ENCODE measurements around the gene TMIGD3. TPM values are rescaled to one million over a fixed set of nuclear protein-coding genes. Genes with fewer than 3 reads are reported as not detected.
A peak's percentile ranks its signal among the peaks of the same experiment; 100 is the strongest.

The TMIGD3 gene
- total RNA-seq, 1 experiment from 2014 or later = not detected

- CTCF ChIA-PET = interaction anchor here (0.6 to 1.3 kb wide), 4 partner anchors 32 to 475 kb away, joined by 3 to 4 read pairs (median 3); no protein-coding TSS in a partner anchor
- Mint-ChIP-seq H3K9me3 (ENCODE audit: unreplicated experiment) (no peaks in the 10 kb centered on the region), H3K27ac (ENCODE audit: low read depth, unreplicated experiment) (no peak overlapping the region), H3K36me3 (ENCODE audit: insufficient read depth, unreplicated experiment) (peaks cover 52% of the 10 kb centered on the region), H3K4me1 (ENCODE audit: insufficient read depth, unreplicated experiment) (peaks cover 24% of the 10 kb centered on the region), H3K4me3 (ENCODE audit: unreplicated experiment) (no peak overlapping the region), H3K27me3 (ENCODE audit: insufficient read depth, unreplicated experiment) (no peaks in the 10 kb centered on the region)
- no TSS peak for BruUV-seq (replicated peaks)
- intact Hi-C loops (cut with micrococcal nuclease) = no loop called here
- no peak for TF ChIP-seq CTCF (IDR thresholded peaks at IDR 0.05; ENCODE audit: unreplicated experiment)
- DNase-seq (ENCODE audit: unreplicated experiment) = no peak
- POLR2A ChIA-PET = interaction anchor here (0.6 kb wide), 2 partner anchors 250 to 381 kb away, joined by 3 read pairs; no protein-coding TSS in a partner anchor
Observed at GRCh38 chr1:111453706-111454105, 49.7 kb downstream of the TMIGD3 start.

DNA sequence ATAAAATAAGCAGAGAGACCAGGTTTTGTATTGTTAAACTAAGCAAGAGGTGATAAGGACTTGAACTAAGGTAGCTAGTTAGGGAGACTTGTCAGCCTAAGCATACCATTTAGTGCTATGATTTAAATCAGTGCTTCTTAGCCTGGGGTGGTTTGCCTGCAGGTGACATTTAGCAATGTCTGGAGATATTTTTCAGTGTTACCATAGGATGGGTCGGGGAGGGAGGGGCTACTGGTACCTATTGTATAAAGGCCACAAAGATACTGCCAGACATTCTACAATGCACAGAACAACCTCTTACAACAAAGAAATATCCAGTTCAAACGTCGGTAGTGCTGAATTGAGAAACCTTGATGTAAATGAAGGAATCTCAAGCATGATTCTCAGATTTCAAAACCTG is 50.9 kb downstream of the TMIGD3 start:
- intact Hi-C loops (cut with micrococcal nuclease) = no loop called here
- no peak for DNase-seq (ENCODE audit: unreplicated experiment)
- Mint-ChIP-seq H3K27me3 (ENCODE audit: insufficient read depth, unreplicated experiment) (no peaks in the 10 kb centered on the region), H3K4me1 (ENCODE audit: insufficient read depth, unreplicated experiment) (peaks cover 27% of the 10 kb centered on the region), H3K9me3 (ENCODE audit: unreplicated experiment) (no peaks in the 10 kb centered on the region), H3K27ac (ENCODE audit: low read depth, unreplicated experiment) (no peak overlapping the region), H3K4me3 (ENCODE audit: unreplicated experiment) (no peak overlapping the region), H3K36me3 (ENCODE audit: insufficient read depth, unreplicated experiment) (peaks cover 41% of the 10 kb centered on the region)
- ChIA-PET POLR2A (no interaction called here), CTCF (interaction anchor here (0.6 to 1.3 kb wide), 6 partner anchors 12 to 322 kb away, joined by 3 to 5 read pairs (median 3); no protein-coding TSS in a partner anchor)
- no peak for TF ChIP-seq CTCF (IDR thresholded peaks at IDR 0.05; ENCODE audit: unreplicated experiment)
- no TSS peak for BruUV-seq (replicated peaks)

- peak overlapping the region; percentile 97 for H3K4me3 Mint-ChIP-seq (ENCODE audit: unreplicated experiment)
Observed at GRCh38 chr1:111450185-111450584, 53.2 kb downstream of the TMIGD3 start.

GRCh38 chr1:111449703-111450017 is 53.8 kb downstream of the TMIGD3 start:
- peaks cover 33% of the 10 kb centered on the region for H3K36me3 Mint-ChIP-seq (ENCODE audit: insufficient read depth, unreplicated experiment)
- no peak for DNase-seq (ENCODE audit: unreplicated experiment)
- POLR2A ChIA-PET = interaction anchor here (1.2 to 2.8 kb wide), 8 partner anchors 10 to 309 kb away, joined by 3 to 22 read pairs (median 6); partner anchors contain the start of genes CEPT1, DRAM2, INKA2 and RAP1A

More at GRCh38 chr1:111450185-111450584, 53.2 kb downstream of the TMIGD3 start:
- H3K36me3 Mint-ChIP-seq (ENCODE audit: insufficient read depth, unreplicated experiment) = peaks cover 33% of the 10 kb centered on the region
- H3K27me3 Mint-ChIP-seq (ENCODE audit: insufficient read depth, unreplicated experiment) = no peaks in the 10 kb centered on the region
- CTCF ChIA-PET = interaction anchor here (0.6 to 1.0 kb wide), 3 partner anchors 49 to 229 kb away, joined by 3 to 4 read pairs (median 3); no protein-coding TSS in a partner anchor
- POLR2A ChIA-PET = interaction anchor here (0.6 to 2.6 kb wide), 6 partner anchors 10 to 310 kb away, joined by 3 to 9 read pairs (median 4); partner anchors contain the start of genes CEPT1, DRAM2 and RAP1A
- peaks cover 44% of the 10 kb centered on the region for H3K4me1 Mint-ChIP-seq (ENCODE audit: insufficient read depth, unreplicated experiment)
- no peak for DNase-seq (ENCODE audit: unreplicated experiment)
- intact Hi-C loops (cut with micrococcal nuclease) = no loop called here
- BruUV-seq (replicated peaks) = no TSS peak
- TF ChIP-seq CTCF (IDR thresholded peaks at IDR 0.05; ENCODE audit: unreplicated experiment) = no peak
- H3K27ac Mint-ChIP-seq (ENCODE audit: low read depth, unreplicated experiment) = peak overlapping the region; percentile 99
- H3K9me3 Mint-ChIP-seq (ENCODE audit: unreplicated experiment) = no peaks in the 10 kb centered on the region

More at GRCh38 chr1:111449703-111450017, 53.8 kb downstream of the TMIGD3 start:
- no peak for TF ChIP-seq CTCF (IDR thresholded peaks at IDR 0.05; ENCODE audit: unreplicated experiment)
- intact Hi-C loops (cut with micrococcal nuclease) = no loop called here
- Mint-ChIP-seq H3K27me3 (ENCODE audit: insufficient read depth, unreplicated experiment) (no peaks in the 10 kb centered on the region), H3K4me3 (ENCODE audit: unreplicated experiment) (peak overlapping the region; percentile 97), H3K9me3 (ENCODE audit: unreplicated experiment) (no peaks in the 10 kb centered on the region), H3K4me1 (ENCODE audit: insufficient read depth, unreplicated experiment) (peaks cover 40% of the 10 kb centered on the region), H3K27ac (ENCODE audit: low read depth, unreplicated experiment) (peak overlapping the region; percentile 99)
- no TSS peak for BruUV-seq (replicated peaks)
- CTCF ChIA-PET = interaction anchor here (0.5 kb wide), 1 partner anchor 262 kb away, joined by 3 read pairs; no protein-coding TSS in a partner anchor

Measured in MCF 10A (cell line).